ENCODE measurements around the gene SLC35E2B.
A peak's percentile ranks its signal among the peaks of the same experiment; 100 is the strongest.
"Not testable (repeated sequence)": the region's sequence is repeated elsewhere in the genome, so short reads cannot be mapped to it uniquely, and the experiment has no call there.

SLC35E2B gene

GRCh38 chr1:1703796-1704195, 11.2 kb upstream of the SLC35E2B start:
- no peak for DNase-seq (ENCODE audit: low read depth in 3 of 3)

GRCh38 chr1:1702506-1702905, 9.9 kb upstream of the SLC35E2B start:
- not testable (repeated sequence) for DNase-seq (ENCODE audit: low read depth in 3 of 3)

GRCh38 chr1:1700557-1700956, 8.0 kb upstream of the SLC35E2B start:
- not testable (repeated sequence) for DNase-seq (ENCODE audit: low read depth in 3 of 3)

GRCh38 chr1:1700067-1700466, 7.5 kb upstream of the SLC35E2B start:
- DNase-seq (ENCODE audit: low read depth in 3 of 3), result not testable (repeated sequence)

- DNase-seq (ENCODE audit: low read depth in 3 of 3), result not testable (repeated sequence)
Measured at GRCh38 chr1:1699061-1699460, 6.5 kb upstream of the SLC35E2B start.

- DNase-seq (ENCODE audit: low read depth in 3 of 3), result not testable (repeated sequence)
Measured at GRCh38 chr1:1697358-1698183, 5.0 kb upstream of the SLC35E2B start.

- DNase-seq (ENCODE audit: low read depth in 3 of 3), result not testable (repeated sequence)
Measured at GRCh38 chr1:1696431-1697357, 4.1 kb upstream of the SLC35E2B start.

GRCh38 chr1:1692324-1692713, 276 bp downstream of the SLC35E2B start:
- DNase-seq (ENCODE audit: low read depth in 3 of 3), result peak in 2 of 3 experiments; percentile 49 to 77

GRCh38 chr1:1691443-1691842, 1.2 kb downstream of the SLC35E2B start:
- DNase-seq (ENCODE audit: low read depth in 3 of 3), result not testable (repeated sequence)

- DNase-seq (ENCODE audit: low read depth in 3 of 3), result not testable (repeated sequence)
Measured at GRCh38 chr1:1689526-1689925, 3.1 kb downstream of the SLC35E2B start.

- no peak for DNase-seq (ENCODE audit: low read depth in 3 of 3)
Measured at GRCh38 chr1:1687846-1688245, 4.7 kb downstream of the SLC35E2B start.

GRCh38 chr1:1684031-1684681, 8.4 kb downstream of the SLC35E2B start:
- no peak for DNase-seq (ENCODE audit: low read depth in 3 of 3)

GRCh38 chr1:1683104-1683905, 9.3 kb downstream of the SLC35E2B start:
- DNase-seq (ENCODE audit: low read depth in 3 of 3), result no peak

- DNase-seq (ENCODE audit: low read depth in 3 of 3), result no peak
Measured at GRCh38 chr1:1680912-1681273, 11.7 kb downstream of the SLC35E2B start.

GRCh38 chr1:1680031-1680911, 12.3 kb downstream of the SLC35E2B start:
- no peak for DNase-seq (ENCODE audit: low read depth in 3 of 3)

- peak in 1 of 3 experiments; percentile 65 for DNase-seq (ENCODE audit: low read depth in 3 of 3)
Measured at GRCh38 chr1:1678581-1679380, 13.8 kb downstream of the SLC35E2B start.

GRCh38 chr1:1677718-1678580, 14.6 kb downstream of the SLC35E2B start:
- peak in 2 of 3 experiments; percentile 37 to 38 for DNase-seq (ENCODE audit: low read depth in 3 of 3)

GRCh38 chr1:1676087-1676486, 16.5 kb downstream of the SLC35E2B start:
- DNase-seq (ENCODE audit: low read depth in 3 of 3), result not testable (repeated sequence)
